ENCODE results near the gene POLR3K.

GRCh38 chr16:85865-86264 is 32.5 kb upstream of the POLR3K start:
- no peak for TF ChIP-seq CTCF (IDR thresholded peaks at IDR 0.05)
- no peak for TF ChIP-seq POLR2A (IDR thresholded peaks at IDR 0.05)
